HFF-Myc (cell line): ENCODE results near the gene SYNE2.

Experiments used
- DNase-seq: peaks from one replicate; pipeline ENCODE4 v3.0.0-alpha.2; 2011; ENCODE audit warnings: low read depth; ENCODE audit errors: extremely low read depth
- H3K4me3 ChIP-seq: replicated peaks from 2 replicates; pipeline ENCODE4 v1.5.1; 2011; ENCODE audit warnings: low read depth, mild to moderate bottlenecking, control low read depth, low read length
- CTCF ChIP-seq: IDR thresholded peaks from 2 replicates; pipeline ENCODE4 v1.5.1; 2012; ENCODE audit warnings: mild to moderate bottlenecking, low read depth, low read length, control low read depth; ENCODE audit errors: missing control alignments

The SYNE2 gene

DNA sequence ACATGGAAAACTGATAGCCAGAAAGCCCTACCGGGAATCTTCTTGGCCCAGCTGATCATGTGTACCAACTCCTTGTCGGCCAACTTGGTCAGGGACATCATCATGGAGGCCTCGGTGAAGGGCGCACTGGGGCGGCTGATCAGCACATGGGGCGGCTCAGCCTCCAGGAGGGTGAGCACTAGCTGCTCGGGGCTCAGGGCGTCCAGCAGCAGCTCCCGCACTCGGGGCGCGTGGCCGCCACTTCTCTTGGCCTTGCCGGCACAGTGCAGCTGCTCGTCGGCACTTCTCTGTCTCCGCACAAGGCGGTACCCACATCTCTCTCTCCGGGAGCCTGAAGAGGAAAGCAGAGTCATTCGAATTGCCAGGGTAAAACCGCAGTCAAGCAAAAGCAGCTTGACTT, 407.6 kb downstream of the SYNE2 start:
- no peak overlapping the region for H3K4me3 ChIP-seq
- TF ChIP-seq CTCF, result no peak
- DNase-seq, result no peak

DNA sequence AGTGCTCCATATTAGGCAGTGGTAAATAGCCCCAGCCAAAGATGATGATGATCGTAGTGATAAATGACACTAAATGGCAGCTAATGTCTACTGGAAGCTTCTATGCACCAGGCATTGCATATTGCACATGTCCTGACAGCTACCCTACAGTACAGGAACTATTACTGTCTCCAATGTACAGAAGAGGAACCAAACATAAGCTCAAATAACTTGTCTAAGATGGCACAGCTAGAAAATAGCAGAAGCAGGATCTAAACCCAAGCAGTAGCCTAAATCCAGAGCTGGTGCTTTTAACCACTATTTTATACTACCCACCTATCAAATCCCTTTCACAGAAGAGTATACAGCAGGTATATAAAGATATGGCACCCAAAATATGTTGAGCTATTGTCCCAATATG, 412.4 kb downstream of the SYNE2 start:
- DNase-seq, result no peak
- H3K4me3 ChIP-seq, result no peak overlapping the region
- no peak for TF ChIP-seq CTCF

- no peak for TF ChIP-seq CTCF
- no peak overlapping the region for H3K4me3 ChIP-seq
- DNase-seq, result peak; percentile 2
Observed at GRCh38 chr14:64266239-64266638, 413.4 kb downstream of the SYNE2 start.

- TF ChIP-seq CTCF, result no peak
- H3K4me3 ChIP-seq, result no peak overlapping the region
- DNase-seq, result no peak
Observed at GRCh38 chr14:64272019-64272418, 419.2 kb downstream of the SYNE2 start.
